Measurements from ENCODE around the gene NUP54.

NUP54 gene

DNA sequence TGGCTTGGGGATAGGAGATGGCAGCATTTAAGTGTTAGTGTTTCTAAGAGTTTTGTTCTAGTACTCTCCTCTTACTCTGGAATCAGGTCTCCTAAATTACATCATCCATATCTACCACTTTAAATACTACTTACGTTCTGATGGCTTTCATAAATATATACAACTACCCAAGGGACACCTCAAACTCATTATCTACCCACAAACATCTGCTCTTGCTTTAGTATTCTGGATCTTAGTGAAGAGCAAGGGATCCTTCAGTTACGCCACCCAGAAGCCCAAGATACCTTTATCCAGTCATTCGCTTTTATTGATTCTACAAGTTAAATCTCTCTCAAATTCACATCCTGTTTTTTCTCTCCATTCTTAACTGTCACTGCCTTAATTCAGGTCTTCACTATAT lies 7.0 kb downstream of the NUP54 start:
- no peak for DNase-seq

DNA sequence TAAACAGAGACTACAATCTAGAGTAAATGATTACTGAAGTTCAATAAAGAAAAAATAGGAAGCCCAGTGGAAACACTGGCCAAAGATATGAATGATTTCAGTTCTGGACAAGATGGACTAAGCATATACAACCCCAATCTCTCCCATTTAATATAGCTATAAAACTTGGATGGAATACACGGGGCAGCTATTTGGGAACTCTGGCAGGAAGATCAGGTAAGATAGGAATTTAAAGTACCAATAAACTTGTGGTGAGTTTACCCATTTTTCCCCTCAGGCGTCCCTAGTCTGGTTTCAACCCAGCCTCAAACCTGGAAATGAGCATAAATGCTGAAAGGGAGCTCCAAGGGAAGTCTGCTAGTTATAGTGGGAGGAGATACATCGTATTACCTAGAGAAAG lies 20.4 kb downstream of the NUP54 start:
- no peak for DNase-seq

DNA sequence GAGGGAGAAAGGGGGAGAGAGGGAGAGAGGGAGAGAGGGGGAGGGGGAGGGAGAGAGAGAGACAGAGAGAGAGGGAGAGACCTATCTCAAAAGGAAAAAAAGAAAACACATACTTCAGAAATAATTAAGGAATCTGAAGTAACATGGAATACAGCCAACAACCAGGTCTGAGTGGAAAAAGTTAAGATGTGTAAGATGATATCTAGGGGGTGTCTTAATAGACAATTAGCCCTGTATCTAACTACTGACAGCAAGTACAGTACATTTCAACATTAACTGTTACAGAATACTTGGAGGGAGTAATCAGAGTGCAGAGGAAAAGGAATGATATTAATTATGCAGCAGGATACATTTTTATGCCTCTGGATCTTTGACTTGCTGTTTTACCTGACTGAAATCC lies 22.4 kb downstream of the NUP54 start:
- DNase-seq: no peak

DNA sequence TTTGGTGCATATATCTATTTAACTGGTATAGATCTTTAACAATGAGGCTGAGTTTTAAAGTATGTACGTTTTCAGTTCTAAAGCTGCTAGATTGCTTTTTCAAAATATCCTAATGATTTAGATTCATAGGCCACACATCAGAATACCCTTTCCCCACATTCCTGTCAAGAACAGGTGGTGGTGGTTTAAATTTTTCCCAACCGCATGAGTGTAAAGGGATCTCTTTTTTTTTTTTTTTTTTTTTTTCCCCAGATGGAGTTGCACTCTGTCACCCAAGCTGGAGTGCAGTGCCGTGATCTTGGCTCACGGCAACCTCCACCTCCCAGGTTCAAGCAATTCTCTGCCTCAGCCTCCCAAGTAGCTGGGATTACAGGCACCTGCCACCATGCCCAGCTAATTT lies 28.0 kb downstream of the NUP54 start:
- no peak for DNase-seq

DNA sequence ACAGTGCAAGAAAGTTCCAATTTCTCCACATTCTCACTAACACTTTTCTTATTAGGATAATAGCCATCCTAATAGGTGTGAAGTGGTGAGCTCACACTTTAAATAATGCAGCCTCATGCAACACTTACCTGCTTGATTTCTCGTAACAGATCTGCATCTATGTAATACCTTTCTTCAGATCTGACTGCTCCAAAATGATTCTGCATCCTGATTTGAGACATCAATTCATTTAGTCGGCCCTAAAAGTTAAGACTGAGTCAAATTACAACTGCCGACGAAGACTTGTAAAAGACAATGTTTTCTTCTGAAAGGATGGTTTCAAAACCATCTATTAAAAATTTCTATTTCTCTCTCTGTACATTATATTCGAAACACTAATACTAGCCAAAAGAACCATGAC lies 30.7 kb downstream of the NUP54 start:
- DNase-seq: no peak

DNA sequence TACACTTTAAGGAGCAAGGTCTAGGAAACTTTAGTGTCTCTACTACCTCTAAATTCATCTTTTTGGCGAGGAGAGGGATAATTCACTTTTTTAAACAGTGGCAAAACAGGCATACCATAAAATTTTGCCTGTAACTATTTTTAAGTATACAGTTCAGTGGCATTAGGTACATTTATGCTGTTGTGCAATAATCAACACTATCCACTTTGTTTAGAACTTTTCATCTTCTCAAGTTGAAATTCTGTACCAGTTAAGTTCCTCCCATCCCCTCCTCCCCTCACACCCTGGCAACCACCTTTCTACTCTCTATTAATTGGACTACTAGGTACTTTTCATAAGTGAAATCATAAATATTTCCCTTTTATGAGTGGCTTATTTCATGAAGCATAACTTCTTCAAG lies 31.4 kb downstream of the NUP54 start:
- no peak for DNase-seq

DNA sequence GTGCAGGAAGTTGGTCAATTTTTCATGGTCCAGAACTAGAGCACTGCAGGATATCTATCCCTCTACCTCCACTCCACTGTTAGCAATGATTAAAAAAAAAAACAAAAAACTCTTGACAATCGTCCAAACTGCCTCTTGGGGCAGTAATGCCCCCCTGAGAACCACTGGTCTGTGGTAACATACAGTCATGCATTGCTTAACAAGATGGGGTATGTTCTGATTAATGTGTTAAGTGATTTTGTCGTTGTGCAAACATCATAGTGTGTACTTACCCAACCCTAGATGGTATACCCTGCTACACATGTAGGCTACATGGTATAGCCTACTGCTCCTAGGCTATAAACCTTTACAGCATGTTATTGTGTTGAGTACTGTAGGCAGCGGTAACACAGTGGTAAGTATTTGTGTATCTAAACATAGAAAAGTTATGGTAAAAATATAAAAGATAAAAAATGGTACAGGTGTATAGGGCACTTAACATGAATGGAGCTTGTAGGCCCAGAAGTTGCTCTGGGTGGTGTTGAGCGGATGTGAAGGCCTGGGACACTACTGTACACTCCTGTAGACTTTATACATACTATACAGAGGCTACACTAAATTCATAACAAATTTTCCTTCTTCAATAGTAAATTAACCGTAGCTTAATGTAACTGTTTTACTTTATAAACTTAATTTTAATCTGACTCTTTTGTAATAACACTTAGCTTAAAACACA lies 39.6 kb downstream of the NUP54 start:
- DNase-seq: no peak

DNA sequence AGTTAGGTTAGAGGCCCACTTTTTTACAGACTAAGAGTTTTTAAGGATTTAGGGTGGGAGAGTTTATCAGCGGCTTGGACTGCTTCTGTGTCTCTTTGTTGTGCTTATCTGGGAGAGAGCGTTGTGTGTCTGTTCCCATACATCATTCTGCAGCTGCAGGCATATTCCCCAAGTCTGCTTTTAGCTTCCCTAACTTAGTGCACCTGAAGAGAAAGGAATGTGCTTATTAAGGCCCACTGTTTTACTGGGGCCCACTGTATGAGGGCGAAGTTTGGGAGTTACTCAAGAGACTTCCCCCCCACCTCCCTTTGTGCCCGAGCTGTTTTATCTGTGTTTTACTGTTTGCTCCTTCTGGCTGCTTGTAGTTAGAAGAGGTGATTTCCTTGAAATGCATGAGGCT lies 41.8 kb downstream of the NUP54 start:
- DNase-seq: no peak

DNA sequence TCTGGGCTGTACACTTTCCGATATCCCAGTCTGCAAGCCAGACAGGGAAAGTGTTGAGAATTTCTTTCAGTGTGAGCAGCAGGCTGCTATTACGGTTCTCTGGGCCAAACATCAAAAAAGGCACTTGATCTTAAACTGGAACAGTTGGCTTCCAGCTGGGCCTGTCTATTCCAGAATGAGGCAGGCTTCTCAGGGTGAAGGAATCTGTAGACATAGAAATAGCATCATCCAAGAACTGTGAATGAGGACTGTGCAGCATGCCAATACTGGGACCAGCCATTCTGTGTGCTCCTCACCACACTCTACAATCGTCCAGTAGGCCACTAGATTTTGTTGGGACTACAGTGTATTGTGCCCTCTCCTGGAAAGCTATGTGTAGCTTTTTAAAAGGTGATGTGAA lies 42.5 kb downstream of the NUP54 start:
- DNase-seq: no peak

DNA sequence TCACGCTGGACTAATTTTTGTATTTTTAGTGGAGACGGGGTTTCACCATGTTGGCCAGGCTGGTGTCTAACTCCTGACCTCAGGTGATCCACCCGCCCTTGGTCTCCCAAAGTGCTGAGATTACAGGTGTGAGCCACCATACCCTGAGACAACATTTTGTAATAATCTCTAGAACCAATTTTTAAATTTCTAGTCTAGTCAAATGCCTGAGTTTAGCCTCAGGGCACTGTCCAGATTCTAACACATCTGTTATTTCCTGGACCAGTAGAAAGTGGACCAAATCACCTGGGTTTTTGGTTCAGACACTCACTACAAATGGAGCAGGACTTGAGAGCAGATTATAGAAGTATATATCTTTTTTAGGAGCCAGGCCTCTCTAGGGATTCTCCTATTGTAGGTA lies 52.1 kb downstream of the NUP54 start:
- DNase-seq: no peak

DNA sequence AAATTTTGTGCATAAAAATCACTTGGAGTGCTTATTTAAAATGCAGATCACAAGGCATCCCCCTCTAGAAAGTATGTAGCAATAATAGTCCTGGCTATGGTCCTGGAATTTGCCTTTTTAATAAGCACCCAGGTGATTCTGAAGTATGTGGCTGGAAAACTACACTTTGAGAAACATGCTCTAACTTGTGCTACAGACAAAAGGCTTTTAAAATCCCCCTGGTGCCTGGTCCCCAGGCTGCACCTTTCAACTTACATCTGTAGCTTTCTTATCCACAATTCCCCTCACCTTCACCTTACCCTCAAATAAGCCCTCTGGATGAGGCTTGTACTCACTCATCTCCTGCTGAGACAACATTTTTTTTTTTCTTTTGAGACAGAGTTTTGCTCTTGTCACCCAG lies 52.6 kb downstream of the NUP54 start:
- DNase-seq: no peak

DNA sequence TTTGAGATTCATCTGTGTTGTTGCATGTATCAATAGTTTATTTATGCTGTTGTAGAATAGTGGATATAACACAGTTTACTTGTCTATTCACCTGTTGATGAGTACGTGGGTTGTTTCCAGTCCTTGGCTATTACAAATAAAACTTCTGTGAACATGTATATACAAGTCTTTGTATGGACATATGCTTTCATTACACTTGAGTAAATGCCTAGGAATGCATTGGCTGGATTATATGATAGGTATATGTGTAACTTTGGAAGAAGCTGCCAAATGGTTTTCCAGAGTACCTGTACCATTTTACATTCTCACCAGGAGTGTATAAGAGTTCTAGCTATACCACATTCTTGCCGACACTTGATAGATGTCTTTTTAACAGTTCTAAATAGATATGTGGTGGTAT lies 57.1 kb downstream of the NUP54 start:
- DNase-seq: no peak

DNA sequence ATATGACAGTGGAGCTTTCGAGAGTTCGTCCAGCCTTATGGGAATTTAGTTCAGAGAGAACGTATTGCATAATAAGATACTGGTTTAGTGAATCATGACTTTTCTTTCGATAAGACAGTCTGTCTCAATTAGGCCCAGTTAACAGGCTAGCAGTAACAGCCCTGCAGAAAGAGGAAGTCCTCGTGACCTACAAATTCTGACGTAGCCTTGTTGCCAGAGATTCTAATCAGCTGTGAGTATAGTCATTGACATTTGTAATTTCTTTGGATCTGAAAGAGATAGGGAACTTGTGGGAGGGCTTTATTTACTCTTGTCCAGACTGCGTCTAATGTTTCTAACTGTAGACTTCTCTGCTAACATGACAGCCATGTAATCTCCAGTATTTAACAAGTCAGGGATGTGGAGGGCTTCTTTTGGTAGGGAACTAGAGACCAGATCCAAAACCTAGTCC lies 57.9 kb downstream of the NUP54 start:
- DNase-seq: no peak

DNA sequence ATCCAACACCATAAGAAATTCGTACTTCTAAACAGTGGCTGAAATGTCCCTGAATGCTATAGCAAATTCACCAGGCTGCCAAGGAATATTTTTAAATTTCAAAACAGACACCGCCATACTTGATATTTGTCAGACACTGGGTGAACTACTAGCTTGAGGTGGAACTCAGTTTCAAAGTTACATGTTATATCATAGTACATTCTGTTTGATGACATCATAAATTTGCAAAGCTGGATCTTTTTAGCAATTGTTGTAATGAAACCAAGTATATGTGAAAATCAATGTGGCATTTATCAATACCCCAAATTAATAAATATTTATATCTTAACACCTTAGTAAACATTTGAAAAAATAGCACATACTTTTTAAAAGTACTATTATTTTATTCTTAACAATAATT lies 59.5 kb downstream of the NUP54 start:
- DNase-seq: no peak

DNA sequence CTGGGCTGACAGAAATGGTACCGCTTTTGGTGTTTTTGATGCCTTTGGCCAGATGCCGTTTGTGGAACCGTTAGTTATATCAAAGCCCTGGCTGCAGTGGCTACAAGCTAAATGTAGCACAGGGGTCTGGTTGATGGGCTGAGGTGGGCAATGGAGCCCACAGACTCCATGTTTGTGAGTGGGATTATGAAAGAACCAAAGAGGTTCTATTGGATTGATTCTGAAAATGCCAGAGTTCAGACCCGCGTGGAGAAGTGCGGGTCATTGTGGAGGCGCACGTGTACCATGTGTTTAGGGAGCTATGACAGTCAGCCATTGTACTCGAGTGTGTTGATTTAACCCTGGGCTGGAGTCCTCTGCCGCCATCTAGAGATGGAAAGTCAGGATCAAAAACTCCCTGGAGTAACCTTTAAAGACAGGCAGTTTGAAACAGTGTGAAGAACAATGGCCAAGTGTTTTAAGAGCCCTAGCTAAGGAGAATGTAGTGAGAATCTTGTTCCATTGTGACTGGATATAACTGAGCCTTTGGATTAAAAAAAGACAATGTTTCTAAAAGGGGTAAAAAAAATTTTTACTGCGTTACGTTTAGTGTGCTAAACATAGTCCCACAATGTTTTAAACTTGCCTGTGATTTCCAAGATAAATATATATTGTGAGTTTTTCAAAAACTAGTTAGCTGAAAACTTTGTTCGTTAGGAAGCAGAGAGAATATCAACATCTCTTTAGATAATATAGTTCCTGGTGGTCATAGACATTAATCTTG lies 61.0 kb downstream of the NUP54 start:
- no peak for DNase-seq

DNA sequence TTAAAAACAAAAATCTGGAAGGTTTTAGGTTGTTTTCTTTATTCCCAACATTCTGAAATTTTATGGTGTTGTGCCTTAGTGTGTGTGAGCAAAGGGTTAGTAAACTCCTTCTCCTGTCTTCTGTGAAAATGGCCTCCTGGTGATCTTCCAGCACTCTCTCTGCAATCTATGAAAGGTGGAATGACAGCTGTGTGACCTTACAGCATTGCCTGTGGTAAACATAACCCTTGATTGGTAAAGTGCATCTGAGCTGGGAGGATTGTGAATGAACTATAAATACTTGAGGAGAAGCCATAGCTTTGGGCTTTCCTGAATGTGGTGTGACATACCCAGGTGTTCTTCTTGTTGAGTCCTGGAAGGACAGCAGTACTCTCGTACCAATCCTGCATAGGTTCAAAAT lies 63.7 kb downstream of the NUP54 start:
- DNase-seq: no peak

DNA sequence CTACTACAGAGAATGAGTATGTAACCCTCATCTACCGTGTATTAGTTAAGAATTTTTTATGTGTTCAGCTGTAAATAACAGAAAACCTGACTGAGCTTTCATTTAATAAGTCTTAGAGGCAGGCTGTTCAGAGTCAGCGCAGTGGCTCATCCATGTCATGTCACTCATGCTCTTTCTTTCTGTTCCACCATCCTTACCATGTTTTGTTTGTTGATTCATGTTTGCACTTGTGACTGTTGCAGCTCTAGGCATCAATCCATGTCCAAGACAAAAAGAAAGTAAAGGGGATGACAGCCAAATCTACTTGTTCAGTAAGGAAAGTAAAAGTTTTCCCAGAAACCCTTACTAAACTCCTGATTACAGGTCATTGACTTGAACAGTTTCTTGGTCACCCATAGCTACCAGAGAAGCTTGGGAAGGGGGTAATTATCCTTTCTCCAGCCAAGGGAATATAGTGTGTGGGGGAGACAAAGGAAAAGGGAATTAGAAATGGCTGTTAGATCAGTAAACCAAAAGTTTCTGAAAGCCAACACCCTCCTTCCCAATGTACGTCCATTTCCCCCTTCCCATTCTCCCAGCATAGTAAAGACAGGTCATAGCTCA lies 64.7 kb downstream of the NUP54 start:
- no peak for DNase-seq

DNA sequence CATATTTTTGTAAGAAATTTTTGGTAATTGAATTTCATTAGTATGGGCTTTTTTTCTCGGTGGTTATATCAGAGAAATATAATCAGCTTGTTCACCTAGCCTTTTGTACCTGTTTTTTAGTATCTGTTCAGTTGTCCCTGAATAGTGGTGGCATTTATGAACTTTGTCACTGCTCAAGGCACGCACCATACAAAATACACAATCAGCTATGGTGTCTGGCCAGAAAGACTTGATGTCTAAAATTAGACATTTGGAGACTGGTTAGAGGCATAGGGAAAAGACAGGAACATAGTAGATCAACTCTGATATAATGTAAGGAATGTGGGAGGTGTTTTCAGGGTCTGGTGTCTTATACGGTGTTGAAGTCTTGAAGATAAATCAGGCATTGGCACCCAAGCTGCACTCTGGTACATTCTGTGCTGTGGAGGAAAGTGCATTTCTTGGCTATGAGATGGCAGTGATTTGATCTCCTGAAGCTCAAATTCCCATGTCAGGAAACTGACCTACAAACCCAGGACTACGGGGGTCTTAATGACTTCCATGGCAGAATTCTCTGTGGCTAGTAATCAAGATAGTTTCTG lies 70.1 kb downstream of the NUP54 start:
- no peak for DNase-seq

DNA sequence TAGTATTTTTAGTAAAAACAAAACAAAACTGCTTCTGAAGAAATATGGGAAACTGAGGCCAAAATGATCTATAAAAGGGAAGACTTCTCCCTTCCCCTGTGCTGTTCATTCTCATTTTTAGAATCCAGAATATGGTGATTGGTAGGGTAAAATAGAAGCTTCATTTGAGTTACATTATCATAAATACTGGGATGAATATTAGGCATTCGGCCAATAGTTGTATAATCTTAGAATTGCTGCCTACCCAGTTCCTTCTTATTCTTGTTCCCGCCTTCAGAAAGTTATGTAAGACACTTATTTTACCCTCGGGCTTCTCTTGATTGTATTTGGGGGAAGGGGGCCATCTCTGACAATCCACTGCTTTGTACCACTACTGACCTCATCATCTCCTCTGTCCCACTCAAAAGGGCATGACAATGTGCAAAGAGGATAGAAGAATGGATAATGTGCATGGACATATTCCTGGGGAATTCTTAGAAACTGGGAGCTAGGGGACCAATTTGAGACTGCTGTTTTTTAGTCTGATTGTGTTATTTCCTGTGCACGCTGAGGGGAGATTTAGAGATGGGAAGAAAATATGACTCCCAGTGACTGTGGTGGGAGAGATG lies 73.1 kb downstream of the NUP54 start:
- no peak for DNase-seq

DNA sequence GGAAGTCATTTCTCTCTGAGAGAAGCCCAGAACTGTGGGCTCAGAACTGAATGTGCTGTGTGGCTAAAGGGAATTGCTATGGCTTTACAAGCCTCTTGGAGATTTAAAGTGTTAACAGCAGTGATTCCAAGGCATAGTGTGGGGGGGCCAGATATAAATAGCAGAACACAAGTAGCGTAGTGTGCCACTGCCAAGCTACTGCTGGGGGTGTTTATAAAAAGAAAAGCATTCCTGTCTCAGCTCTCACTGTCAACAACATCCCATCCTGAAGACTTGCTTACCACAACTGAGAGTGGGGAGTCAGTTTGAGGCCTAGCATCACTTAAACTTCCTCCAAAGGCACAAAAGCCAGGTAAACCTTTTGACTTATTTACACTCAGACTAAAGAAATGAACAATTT lies 73.7 kb downstream of the NUP54 start, which contains the start of gene ART3:
ART3 (plus strand) TSS at position 242 of the 400 bp plus-strand sequence. CDS start 1,181 bp downstream, outside the sequence.
- no peak for DNase-seq

DNA sequence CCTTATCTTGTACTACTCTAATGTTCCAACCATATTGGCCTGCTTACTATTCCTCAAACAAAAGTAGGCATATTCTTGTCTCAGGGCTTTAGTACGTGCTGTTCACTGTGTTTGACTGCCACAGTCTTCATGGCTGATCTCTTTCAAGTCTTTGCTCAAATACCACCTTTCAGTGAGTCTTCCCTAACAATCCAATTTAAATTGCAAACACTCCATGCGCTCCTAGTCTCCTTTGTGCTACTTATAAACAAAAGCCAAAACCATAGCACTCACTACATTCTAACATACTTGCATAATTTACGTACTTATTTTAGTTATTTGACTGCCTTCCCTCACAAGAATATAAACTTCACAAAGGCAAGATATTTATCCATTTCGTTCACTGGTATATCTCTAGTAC lies 75.4 kb downstream of the NUP54 start:
- no peak for DNase-seq

DNA sequence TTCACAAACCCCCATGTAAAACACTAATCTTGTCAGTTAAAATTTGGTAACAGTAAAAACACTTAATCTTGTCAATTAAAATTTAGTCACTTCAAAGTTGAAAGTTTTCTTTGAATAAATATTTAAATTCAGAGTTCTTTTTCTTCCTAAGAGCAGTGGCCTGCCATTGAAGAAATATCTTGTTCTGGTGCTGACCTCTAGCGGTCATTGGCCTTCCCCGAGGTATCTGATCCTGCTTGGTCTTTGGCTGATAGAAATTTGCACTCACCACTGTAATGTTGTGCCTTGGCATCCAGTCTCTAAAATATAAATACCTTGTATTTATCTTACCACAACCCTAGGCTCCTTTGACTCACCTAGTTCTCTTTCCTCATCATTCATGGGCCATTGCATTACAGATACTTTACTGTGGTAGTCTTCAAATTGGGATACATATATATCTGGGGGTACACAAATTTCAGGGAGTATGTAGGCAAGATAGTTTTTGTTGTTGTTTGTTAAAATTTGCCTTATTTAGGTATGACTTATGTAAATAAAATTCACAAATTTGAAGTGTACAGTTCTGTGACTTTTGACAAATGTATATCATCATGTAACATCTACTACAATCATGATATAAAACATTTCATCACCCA lies 80.4 kb downstream of the NUP54 start:
- DNase-seq: peak; percentile 64

DNA sequence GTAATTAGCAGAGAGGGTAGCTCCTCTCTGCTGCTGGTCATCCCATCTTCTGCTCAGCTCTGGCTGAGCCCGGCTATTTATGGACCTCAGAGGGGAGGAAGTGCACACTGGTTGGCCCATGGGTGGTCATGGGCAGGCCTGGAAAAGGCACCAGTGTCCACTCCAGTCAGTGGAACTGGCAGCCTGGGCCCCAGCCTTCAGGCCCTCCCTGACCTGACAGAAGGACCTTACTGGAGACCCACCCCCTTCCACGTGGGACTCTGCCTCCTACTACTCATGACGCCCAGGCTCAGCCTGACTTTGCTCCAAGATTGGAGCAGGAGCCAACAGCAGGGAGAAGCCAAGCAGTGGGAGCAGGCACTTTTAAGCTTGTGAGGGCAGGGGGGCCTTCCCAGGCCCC lies 81.7 kb downstream of the NUP54 start:
- no peak for DNase-seq

Data from activated T-cell treated with anti-CD3 and anti-CD28 coated beads for 4 hours (primary cell).